K562 (cell line): ENCODE data around the gene MYADM. TPM values are rescaled to one million over a fixed set of nuclear protein-coding genes. Genes with fewer than 3 reads are reported as not detected.

ENCODE experiments used
- CREM ChIP-seq: IDR thresholded peaks from 2 replicates; pipeline ENCODE4 v1.6.1; 2014; ENCODE audit warnings: antibody characterized with exemption, low read depth
- HBP1 ChIP-seq: fragments of 450-650 bp; formaldehyde crosslinking; IDR thresholded peaks from 2 replicates; pipeline ENCODE4 v1.4.0; 2022; ENCODE audit warnings: missing genetic modification characterization
- HNRNPLL ChIP-seq: fragments of 200-400 bp; formaldehyde crosslinking; IDR thresholded peaks from 2 replicates; pipeline ENCODE4 v1.6.1; 2017; ENCODE audit warnings: low read length, low read depth, mild to moderate bottlenecking; ENCODE audit not compliant: poor library complexity, severe bottlenecking
- KDM2B ChIP-seq: fragments of 250-450 bp; sonication (Bioruptor Pico); IDR thresholded peaks from 2 replicates; pipeline ENCODE4 v1.8.0; 2021; ENCODE audit warnings: mild to moderate bottlenecking, moderate library complexity
- MCM5 ChIP-seq: fragments of 450-650 bp; IDR thresholded peaks from 2 replicates; pipeline ENCODE4 v1.6.1; 2016; ENCODE audit warnings: low read depth
- PHF21A ChIP-seq: fragments of 450-650 bp; IDR thresholded peaks from 2 replicates; pipeline ENCODE4 v1.6.1; 2017; ENCODE audit warnings: low read depth, borderline replicate concordance
- POLR2H ChIP-seq: IDR thresholded peaks from 2 replicates; pipeline ENCODE4 v1.6.1; 2016; ENCODE audit warnings: missing genetic modification characterization, low read depth, mild to moderate bottlenecking, control low read depth, missing compliant biosample characterization, moderate library complexity
- RERE ChIP-seq: sonication (generic); formaldehyde crosslinking; IDR thresholded peaks from 2 replicates; pipeline ENCODE4 v1.8.0; 2023; ENCODE audit warnings: missing genetic modification reagents, mild to moderate bottlenecking, borderline replicate concordance
- RHOXF2B ChIP-seq: fragments of 250-450 bp; sonication (Bioruptor Pico); conservative IDR thresholded peaks from 2 replicates; pipeline ENCODE4 v1.5.1; 2021
- SREBF1 ChIP-seq: fragments of 150-350 bp; IDR thresholded peaks from 2 replicates; pipeline ENCODE4 v1.6.1; 2014; ENCODE audit warnings: antibody characterized with exemption, low read depth, low read length, borderline replicate concordance
- SRF ChIP-seq, 2 experiments: fragments of 250-450, 450-650 bp in 1 of 2; sonication (Bioruptor Pico) in 1 of 2; sonication (generic) in 1 of 2; formaldehyde crosslinking; IDR thresholded peaks; 2 replicates each; pipeline versions ENCODE4 v1.5.0 to v1.5.1; 2020 to 2022; ENCODE audit warnings: mild to moderate bottlenecking in 1 of 2, missing genetic modification reagents in 1 of 2
- TSC22D4 ChIP-seq: fragments of 450-650 bp; IDR thresholded peaks from 2 replicates; pipeline ENCODE4 v1.6.1; 2016; ENCODE audit warnings: missing genetic modification characterization, missing biosample characterization, control low read depth
- WHSC1 ChIP-seq: IDR thresholded peaks from one replicate; pipeline ENCODE4 v1.6.1; 2012; ENCODE audit warnings: low read length, control low read depth, inconsistent platforms
- XRCC3 ChIP-seq: fragments of 450-650 bp; IDR thresholded peaks from 2 replicates; pipeline ENCODE4 v1.6.1; 2017; ENCODE audit warnings: mild to moderate bottlenecking, moderate library complexity
- YY1 ChIP-seq, 3 experiments: IDR thresholded peaks; 2 replicates each; pipeline ENCODE4 v1.6.1; 2011; ENCODE audit warnings: low read length in 2 of 3, mild to moderate bottlenecking in 2 of 3, moderate library complexity in 2 of 3, borderline replicate concordance in 1 of 3, control low read depth in 1 of 3, low read depth in 1 of 3; ENCODE audit not compliant: insufficient read depth in 3 of 3, insufficient replicate concordance in 2 of 3, control insufficient read depth in 1 of 3, insufficient read length in 1 of 3; ENCODE audit errors: extremely low read depth in 1 of 3
- ZBTB7A ChIP-seq: IDR thresholded peaks from 2 replicates; pipeline ENCODE4 v1.6.1; 2011; ENCODE audit warnings: low read depth, mild to moderate bottlenecking, low read length, moderate library complexity, borderline replicate concordance; ENCODE audit not compliant: control insufficient read depth
- ZNF124 ChIP-seq: sonication (generic); formaldehyde crosslinking; IDR thresholded peaks from 2 replicates; pipeline ENCODE4 v1.8.1; 2022; ENCODE audit warnings: missing genetic modification reagents
- ZNF175 ChIP-seq: fragments of 200-800 bp; sonication (Bioruptor generic); IDR thresholded peaks from 2 replicates; pipeline ENCODE4 v1.6.1; 2016; ENCODE audit warnings: low read depth, mild to moderate bottlenecking, missing genetic modification characterization, missing compliant biosample characterization
- ZNF263 ChIP-seq: sonication (generic); formaldehyde crosslinking; IDR thresholded peaks from 2 replicates; pipeline ENCODE4 v1.8.0; 2022; ENCODE audit warnings: mild to moderate bottlenecking, missing genetic modification reagents, borderline replicate concordance
- ZNF445 ChIP-seq: fragments of 250-450 bp; sonication (Bioruptor Pico); IDR thresholded peaks from 2 replicates; pipeline ENCODE4 v1.4.0; 2020; ENCODE audit warnings: low read depth, mild to moderate bottlenecking, moderate library complexity
- ZNF785 ChIP-seq: fragments of 250-450 bp; sonication (Bioruptor Pico); IDR thresholded peaks from 2 replicates; pipeline ENCODE4 v1.4.0; 2020; ENCODE audit warnings: mild to moderate bottlenecking
- polyA plus RNA-seq, 8 experiments: library from polyadenylated mRNA; depleted of rRNA in 4 of 8; stranded (reverse) in 5 of 8; unstranded in 3 of 8; fragments of >200 nt; fragmentation: Nextera tagmentation in 2 of 8; fragmentation: Illumina TruSeq in 1 of 8; extraction: Ambion mirVana in 2 of 8; extraction: Trizol in 1 of 8; gene quantifications; 2 replicates each; pipeline versions ENCODE4 v1.2.1 to v1.2.3, GENCODE V29; 2011 to 2014; ENCODE audit warnings: inconsistent platforms in 1 of 8, missing spikeins in 1 of 8
- total RNA-seq, 7 experiments: library from RNA; depleted of rRNA in 6 of 7; stranded (reverse); fragments of >200 nt in 6 of 7; fragmentation: Illumina TruSeq in 2 of 7; extraction: Trizol in 2 of 7; gene quantifications; 2 replicates each; pipeline versions ENCODE4 v1.2.1 to v1.2.3, GENCODE V29; 2011 to 2021; ENCODE audit warnings: low replicate concordance in 1 of 7

The MYADM gene
- total and polyA plus RNA-seq, 9 of the 15 experiments (the other 6 are each of a cell fraction or from before 2014, with no cell fraction given): 4.5 to 70.3 (median 14.4) TPM

- TF ChIP-seq RERE (CRISPR knock-in tag) (no peak), ZNF175 (CRISPR knock-in tag) (no peak; the same call in 1 of the 2 replicates), KDM2B (CRISPR knock-in tag) (no peak), ZNF263 (CRISPR knock-in tag) (peak; percentile 71), HBP1 (no peak), PHF21A (peak; percentile 16; the same call in 1 of the 2 replicates), RHOXF2B (CRISPR knock-in tag) (no peak), POLR2H (no peak), SRF (CRISPR knock-in tag; IDR thresholded peaks at IDR 0.05) (no peak), CREM (peak; percentile 32; the same call in 1 of the 2 replicates), ZBTB7A (peak; percentile 64), ZNF445 (CRISPR knock-in tag) (no peak), MCM5 (no peak), ZNF124 (no peak), TSC22D4 (tag) (no peak), ZNF785 (CRISPR knock-in tag) (no peak), YY1 (IDR thresholded peaks at IDR 0.05; ENCODE audit: borderline replicate concordance in 1 of 3, control insufficient read depth in 1 of 3, extremely low read depth in 1 of 3, insufficient read depth in 3 of 3, insufficient read length in 1 of 3, insufficient replicate concordance in 2 of 3, low read depth in 1 of 3, low read length in 2 of 3) (peak in 1 of 3 experiments; percentile 15), SREBF1 (no peak), WHSC1 (no peak), HNRNPLL (no peak), XRCC3 (no peak)
These were observed 608 bp downstream of the MYADM start (continued) for GRCh38 chr19:53868091-53868891.
